Adipocyte (in vitro differentiated cells): ENCODE results near the gene IL17RE.
A peak's percentile ranks its signal among the peaks of the same experiment; 100 is the strongest.

Experiments
- DNase-seq: peaks from one replicate; pipeline ENCODE4 v3.0.0-alpha.2; 2015; ENCODE audit warnings: low read depth
- H3K27me3 ChIP-seq: replicated peaks from 2 replicates; pipeline ENCODE4 v1.7.0; 2013; ENCODE audit warnings: mild to moderate bottlenecking, low read length, moderate library complexity; ENCODE audit not compliant: control insufficient read depth, insufficient read depth
- H3K36me3 ChIP-seq: 2 replicates; pipeline ENCODE4 v1.7.0; 2013; ENCODE audit warnings: low read length, mild to moderate bottlenecking, moderate library complexity; ENCODE audit not compliant: control insufficient read depth, insufficient read depth, severe bottlenecking
- H3K4me1 ChIP-seq: 2 replicates; pipeline ENCODE4 v1.7.0; 2013; ENCODE audit warnings: mild to moderate bottlenecking, low read length, moderate library complexity; ENCODE audit not compliant: control insufficient read depth, insufficient read depth
- H3K4me3 ChIP-seq: 2 replicates; pipeline ENCODE4 v1.7.0; 2013; ENCODE audit warnings: mild to moderate bottlenecking, low read length, moderate library complexity
- H3K9ac ChIP-seq: 2 replicates; pipeline ENCODE4 v1.7.0; 2013; ENCODE audit warnings: mild to moderate bottlenecking, low read length, moderate library complexity
- H3K9me3 ChIP-seq: 2 replicates; pipeline ENCODE4 v1.7.0; 2013; ENCODE audit warnings: mild to moderate bottlenecking, low read length, moderate library complexity; ENCODE audit not compliant: control insufficient read depth

The IL17RE gene

DNA sequence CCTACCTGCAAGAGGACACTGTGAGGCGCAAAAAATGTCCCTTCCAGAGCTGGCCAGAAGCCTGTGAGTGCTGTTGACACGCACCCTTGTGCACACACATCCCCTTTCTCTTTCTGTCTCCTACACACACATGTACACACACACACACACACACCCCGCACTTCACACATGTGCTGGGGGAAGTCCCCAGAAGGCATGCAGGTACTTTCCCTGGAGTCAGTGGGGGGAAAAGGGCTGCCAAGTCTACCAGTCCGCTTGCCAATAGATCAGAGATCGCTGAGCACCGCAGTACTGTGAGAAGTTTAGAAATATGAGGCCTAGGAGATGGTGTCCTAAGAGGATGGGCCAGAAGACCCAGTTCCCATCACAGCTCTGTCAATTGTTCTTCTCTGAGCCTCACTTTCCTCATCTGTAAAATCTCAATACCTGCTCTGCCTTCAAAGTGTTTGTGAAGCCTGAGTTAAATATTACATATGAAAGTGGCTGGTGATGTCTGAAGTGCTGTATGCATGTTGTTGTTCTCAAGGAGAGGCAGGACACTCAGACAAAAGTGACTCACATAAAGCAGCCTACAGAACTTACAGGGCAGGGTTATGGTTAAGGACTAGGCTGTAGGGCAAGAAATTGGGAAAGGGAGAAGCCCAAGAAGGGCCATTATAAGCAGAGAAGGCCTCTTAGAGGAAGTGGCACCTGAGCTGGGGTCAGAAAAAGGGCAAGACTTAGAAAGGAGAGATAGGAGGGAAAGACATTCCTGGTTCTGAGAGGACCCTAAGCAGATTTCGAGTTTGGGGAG lies 6.8 kb downstream of the IL17RE start:
- Histone ChIP-seq H3K4me3 (no peak overlapping the region), H3K4me1 (peaks cover 29% of the 10 kb centered on the region), H3K9me3 (no peaks in the 10 kb centered on the region), H3K36me3 (peaks cover 10% of the 10 kb centered on the region), H3K27me3 (no peaks in the 10 kb centered on the region), H3K9ac (no peak overlapping the region)
- no peak for DNase-seq

- Histone ChIP-seq H3K27me3 (no peaks in the 10 kb centered on the region), H3K36me3 (peaks cover 10% of the 10 kb centered on the region), H3K4me1 (peaks cover 41% of the 10 kb centered on the region), H3K4me3 (no peak overlapping the region), H3K9ac (no peak overlapping the region), H3K9me3 (no peaks in the 10 kb centered on the region)
- no peak for DNase-seq
These were observed 9.2 kb downstream of the IL17RE start for GRCh38 chr3:9911863-9912262.

- no peaks in the 10 kb centered on the region for H3K9me3 ChIP-seq
- H3K4me3 ChIP-seq: no peak overlapping the region
- no peaks in the 10 kb centered on the region for H3K27me3 ChIP-seq
- H3K36me3 ChIP-seq: peaks cover 10% of the 10 kb centered on the region
- peak; percentile 35 for DNase-seq
- peaks cover 46% of the 10 kb centered on the region for H3K4me1 ChIP-seq
- H3K9ac ChIP-seq: peak overlapping the region; percentile 8
These were observed 9.8 kb downstream of the IL17RE start for GRCh38 chr3:9912294-9912935.

GRCh38 chr3:9913601-9914000 lies 11.0 kb downstream of the IL17RE start:
- Histone ChIP-seq H3K9ac (peak overlapping the region; percentile 98), H3K36me3 (peaks cover 4% of the 10 kb centered on the region), H3K9me3 (no peaks in the 10 kb centered on the region), H3K4me1 (peaks cover 57% of the 10 kb centered on the region), H3K27me3 (no peaks in the 10 kb centered on the region), H3K4me3 (no peak overlapping the region)
- DNase-seq: no peak

- no peaks in the 10 kb centered on the region for H3K9me3 ChIP-seq
- peak; percentile 51 for DNase-seq
These were observed 11.4 kb downstream of the IL17RE start for GRCh38 chr3:9914011-9914410.

DNA sequence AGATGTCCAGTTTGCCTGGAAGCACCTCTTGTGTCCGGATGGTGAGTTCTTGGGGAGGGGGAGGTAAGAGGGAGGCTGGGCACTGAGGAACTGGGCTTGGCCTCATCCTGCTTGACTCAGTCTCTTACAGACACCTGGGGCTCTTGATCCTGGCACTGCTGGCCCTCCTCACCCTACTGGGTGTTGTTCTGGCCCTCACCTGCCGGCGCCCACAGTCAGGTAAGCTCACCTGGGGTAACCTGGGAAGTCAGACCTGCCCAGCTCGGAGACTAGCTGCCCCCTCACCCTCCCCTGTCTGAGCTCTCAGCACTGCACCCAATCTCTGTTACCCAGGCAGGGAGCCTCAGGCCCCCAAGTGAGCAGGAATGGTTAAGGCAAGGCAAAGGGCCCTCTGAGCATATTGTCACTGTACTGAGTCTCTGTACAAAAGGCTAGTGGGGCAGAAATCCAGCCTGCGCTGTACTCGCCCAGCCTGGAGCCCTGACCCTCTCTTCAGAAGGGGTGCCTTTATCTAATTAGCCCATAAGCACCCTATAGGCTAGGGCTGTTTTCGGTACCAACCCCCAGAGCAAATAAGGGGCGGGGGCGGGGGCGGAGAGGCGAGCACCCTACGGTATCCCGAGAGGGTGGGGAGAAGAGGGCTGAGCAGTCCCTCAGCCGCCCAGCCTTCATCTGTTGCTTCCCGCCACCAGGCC lies 12.1 kb downstream of the IL17RE start:
- Histone ChIP-seq H3K4me3 (peak overlapping the region; percentile 81), H3K36me3 (peaks cover 5% of the 10 kb centered on the region), H3K27me3 (no peaks in the 10 kb centered on the region), H3K9me3 (no peaks in the 10 kb centered on the region), H3K4me1 (peaks cover 54% of the 10 kb centered on the region), H3K9ac (peak overlapping the region; percentile 98)
- DNase-seq: no peak

More at GRCh38 chr3:9914011-9914410, 11.4 kb downstream of the IL17RE start:
- Histone ChIP-seq H3K4me3 (no peak overlapping the region), H3K4me1 (peaks cover 59% of the 10 kb centered on the region), H3K27me3 (no peaks in the 10 kb centered on the region), H3K36me3 (peaks cover 4% of the 10 kb centered on the region), H3K9ac (peak overlapping the region; percentile 98)

DNA sequence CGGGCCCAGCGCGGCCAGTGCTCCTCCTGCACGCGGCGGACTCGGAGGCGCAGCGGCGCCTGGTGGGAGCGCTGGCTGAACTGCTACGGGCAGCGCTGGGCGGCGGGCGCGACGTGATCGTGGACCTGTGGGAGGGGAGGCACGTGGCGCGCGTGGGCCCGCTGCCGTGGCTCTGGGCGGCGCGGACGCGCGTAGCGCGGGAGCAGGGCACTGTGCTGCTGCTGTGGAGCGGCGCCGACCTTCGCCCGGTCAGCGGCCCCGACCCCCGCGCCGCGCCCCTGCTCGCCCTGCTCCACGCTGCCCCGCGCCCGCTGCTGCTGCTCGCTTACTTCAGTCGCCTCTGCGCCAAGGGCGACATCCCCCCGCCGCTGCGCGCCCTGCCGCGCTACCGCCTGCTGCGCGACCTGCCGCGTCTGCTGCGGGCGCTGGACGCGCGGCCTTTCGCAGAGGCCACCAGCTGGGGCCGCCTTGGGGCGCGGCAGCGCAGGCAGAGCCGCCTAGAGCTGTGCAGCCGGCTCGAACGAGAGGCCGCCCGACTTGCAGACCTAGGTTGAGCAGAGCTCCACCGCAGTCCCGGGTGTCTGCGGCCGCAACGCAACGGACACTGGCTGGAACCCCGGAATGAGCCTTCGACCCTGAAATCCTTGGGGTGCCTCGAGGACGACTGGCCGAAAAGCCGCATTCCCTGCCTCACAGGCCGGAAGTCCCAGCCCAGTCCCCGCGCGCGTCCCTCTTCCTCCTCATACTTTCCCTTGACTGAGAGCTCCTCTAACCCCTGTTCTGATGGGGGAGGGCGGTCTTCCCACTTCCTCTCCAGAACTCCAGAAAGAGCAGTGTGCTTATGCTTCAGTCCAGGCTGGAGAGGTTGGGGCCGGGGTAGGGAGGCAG lies 12.8 kb downstream of the IL17RE start:
- H3K27me3 ChIP-seq: no peaks in the 10 kb centered on the region
- H3K9ac ChIP-seq: peak overlapping the region; percentile 98
- H3K4me3 ChIP-seq: peak overlapping the region; percentile 81
- DNase-seq: peak; percentile 82
- H3K36me3 ChIP-seq: peaks cover 12% of the 10 kb centered on the region
- no peaks in the 10 kb centered on the region for H3K9me3 ChIP-seq
- H3K4me1 ChIP-seq: peaks cover 53% of the 10 kb centered on the region

DNA sequence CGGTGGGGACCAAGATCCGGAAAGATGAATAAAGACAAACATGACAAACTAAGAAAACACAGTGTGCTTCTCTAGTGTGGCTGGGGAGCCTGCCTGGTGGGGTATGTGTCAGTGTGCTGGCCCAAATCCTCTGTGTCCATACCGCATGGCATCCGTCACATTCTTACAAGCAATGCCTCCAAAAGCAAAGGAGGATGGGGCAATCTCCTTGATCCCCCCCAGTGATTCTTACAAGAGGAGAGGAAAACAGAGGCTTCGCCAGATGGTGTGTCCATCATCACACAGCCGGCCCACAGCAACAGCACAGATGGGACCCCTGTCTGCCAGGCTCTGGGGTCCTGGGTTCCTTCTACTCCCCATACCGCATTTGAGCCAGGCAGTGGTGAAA lies 13.7 kb downstream of the IL17RE start:
- peaks cover 18% of the 10 kb centered on the region for H3K36me3 ChIP-seq
- DNase-seq: peak; percentile 53
- peak overlapping the region; percentile 98 for H3K9ac ChIP-seq
- H3K4me3 ChIP-seq: peak overlapping the region; percentile 81
- H3K9me3 ChIP-seq: no peaks in the 10 kb centered on the region
- H3K27me3 ChIP-seq: no peaks in the 10 kb centered on the region
- peaks cover 53% of the 10 kb centered on the region for H3K4me1 ChIP-seq

DNA sequence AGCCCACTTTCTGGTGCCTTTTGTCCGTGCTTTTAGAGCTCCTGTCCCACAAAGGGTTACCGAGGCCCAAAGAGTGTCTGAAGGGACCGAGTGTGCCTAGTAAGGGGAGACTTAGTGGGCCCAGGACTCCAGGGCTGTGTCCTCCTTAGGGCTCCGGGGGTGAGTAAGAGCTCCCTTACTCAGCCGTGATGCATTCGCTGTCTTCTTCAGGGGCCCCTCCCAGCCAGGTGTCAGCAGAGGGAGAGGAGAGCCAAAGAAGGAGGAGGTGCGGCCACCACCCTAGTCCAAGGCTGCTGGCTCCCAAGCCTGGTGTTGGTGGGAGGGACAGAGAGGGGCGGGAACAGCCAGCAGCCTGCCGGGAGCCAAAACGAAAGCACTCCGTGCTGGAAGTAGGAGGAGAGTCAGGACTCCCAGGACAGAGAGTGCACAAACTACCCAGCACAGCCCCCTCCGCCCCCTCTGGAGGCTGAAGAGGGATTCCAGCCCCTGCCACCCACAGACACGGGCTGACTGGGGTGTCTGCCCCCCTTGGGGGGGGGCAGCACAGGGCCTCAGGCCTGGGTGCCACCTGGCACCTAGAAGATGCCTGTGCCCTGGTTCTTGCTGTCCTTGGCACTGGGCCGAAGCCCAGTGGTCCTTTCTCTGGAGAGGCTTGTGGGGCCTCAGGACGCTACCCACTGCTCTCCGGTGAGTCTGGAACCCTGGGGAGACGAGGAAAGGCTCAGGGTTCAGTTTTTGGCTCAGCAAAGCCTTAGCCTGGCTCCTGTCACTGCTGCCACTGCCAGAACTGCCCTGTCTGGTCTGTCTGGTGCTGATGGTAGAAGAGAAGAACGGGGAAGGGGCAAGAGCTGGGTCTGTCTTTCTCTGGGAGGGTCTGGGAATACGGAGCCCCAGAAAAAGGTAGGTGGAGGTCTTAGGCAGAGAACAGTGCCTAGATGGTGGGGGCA lies 14.4 kb downstream of the IL17RE start, which contains the start of gene IL17RC:
IL17RC (plus strand) TSS at position 365 of the 947 bp plus-strand sequence; CDS start at position 583, 218 bp downstream.
- DNase-seq: peak; percentile 91
- H3K9ac ChIP-seq: peak within 1 kb of the TSS; percentile 98
- H3K4me3 ChIP-seq: peak within 1 kb of the TSS; percentile 81
- H3K36me3 ChIP-seq: peaks cover 18% of the 10 kb centered on the region
- H3K4me1 ChIP-seq: peaks cover 51% of the 10 kb centered on the region
- H3K27me3 ChIP-seq: no peaks in the 10 kb centered on the region
- H3K9me3 ChIP-seq: no peaks in the 10 kb centered on the region

DNA sequence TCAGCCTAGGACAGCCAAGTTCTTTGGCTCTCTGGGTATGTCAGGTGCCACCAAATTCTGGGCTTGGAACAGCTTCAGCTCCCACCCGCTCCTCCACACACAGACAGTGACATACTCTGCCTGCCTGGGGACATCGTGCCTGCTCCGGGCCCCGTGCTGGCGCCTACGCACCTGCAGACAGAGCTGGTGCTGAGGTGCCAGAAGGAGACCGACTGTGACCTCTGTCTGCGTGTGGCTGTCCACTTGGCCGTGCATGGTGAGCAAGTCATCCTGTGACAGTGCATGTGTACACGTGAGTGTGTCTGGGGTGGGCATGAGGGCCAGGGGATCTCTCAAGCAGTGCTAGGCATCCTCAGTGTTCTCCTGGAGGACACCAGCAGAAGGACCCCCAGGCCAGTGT lies 15.2 kb downstream of the IL17RE start:
- DNase-seq: no peak
- Histone ChIP-seq H3K27me3 (no peaks in the 10 kb centered on the region), H3K4me1 (peaks cover 42% of the 10 kb centered on the region), H3K36me3 (peaks cover 21% of the 10 kb centered on the region), H3K9me3 (no peaks in the 10 kb centered on the region), H3K4me3 (peak overlapping the region; percentile 81), H3K9ac (peak overlapping the region; percentile 98)
